Coronary artery (tissue), 2 donors: Measurements from ENCODE around the gene USP12.

Source experiments
- DNase-seq: peaks from one replicate; pipeline ENCODE4 v3.0.0-alpha.2; 2017; ENCODE audit warnings: low spot score
- H3K27ac ChIP-seq, 2 donors: fragments of 200-600 bp; sonication (generic); one replicate each; pipeline ENCODE4 v1.5.1; 2016 to 2019
- H3K4me3 ChIP-seq: fragments of 200-600 bp; sonication (generic); 2 replicates; pipeline ENCODE4 v1.5.1; 2016; ENCODE audit warnings: mild to moderate bottlenecking, moderate library complexity
- CTCF ChIP-seq: fragments of 200-600 bp; sonication (generic); IDR thresholded peaks from one replicate; pipeline ENCODE4 v1.5.1; 2019; ENCODE audit warnings: antibody characterized with exemption

Gene USP12

GRCh38 chr13:27110056-27110746 lies 61.4 kb downstream of the USP12 start:
- no peak for DNase-seq
- no peak for TF ChIP-seq CTCF
- Histone ChIP-seq H3K27ac (no peak overlapping the region), H3K4me3 (no peak overlapping the region)

GRCh38 chr13:27106144-27106543 lies 65.5 kb downstream of the USP12 start:
- no peak for TF ChIP-seq CTCF
- Histone ChIP-seq H3K4me3 (no peak overlapping the region), H3K27ac (no peak overlapping the region)
- DNase-seq: no peak

- TF ChIP-seq CTCF: no peak
- Histone ChIP-seq H3K27ac (no peak overlapping the region), H3K4me3 (no peak overlapping the region)
- no peak for DNase-seq
These were observed 67.0 kb downstream of the USP12 start for GRCh38 chr13:27104606-27105005.

- no peak overlapping the region for H3K4me3 ChIP-seq
- H3K27ac ChIP-seq: no peak overlapping the region
- no peak for TF ChIP-seq CTCF
- no peak for DNase-seq
These were observed 69.8 kb downstream of the USP12 start for GRCh38 chr13:27101847-27102246.

GRCh38 chr13:27101289-27101688 lies 70.3 kb downstream of the USP12 start:
- TF ChIP-seq CTCF: no peak
- Histone ChIP-seq H3K27ac (no peak overlapping the region), H3K4me3 (no peak overlapping the region)
- DNase-seq: no peak

- Histone ChIP-seq H3K27ac (no peak overlapping the region), H3K4me3 (no peak overlapping the region)
- TF ChIP-seq CTCF: no peak
- DNase-seq: no peak
These were observed 73.9 kb downstream of the USP12 start for GRCh38 chr13:27097691-27098090.

GRCh38 chr13:27091451-27091850 lies 80.2 kb downstream of the USP12 start:
- no peak for DNase-seq
- Histone ChIP-seq H3K27ac (no peak overlapping the region), H3K4me3 (no peak overlapping the region)
- TF ChIP-seq CTCF: no peak
